Activated naive CD4-positive, alpha-beta T cell treated with anti-CD3 and anti-CD28 coated beads, Interleukin-2, amount 10 ng/mL, durations not matched to agents 7 days and 5 days (primary cell): ENCODE measurements around the gene SLC6A4.

Source experiments
- CTCF ChIA-PET: fragments of 350-600 bp; sonication (Branson Sonifier 250); formaldehyde crosslinking; loops from one replicate; lab custom pipeline; 2021; ENCODE audit warnings: antibody characterized with exemption; lab: Charles Lee
- DNase-seq: peaks from one replicate; pipeline ENCODE4 v3.0.0-alpha.2; 2020
- H3K27ac Mint-ChIP-seq: one replicate; pipeline ENCODE4 v1.8.0; 2021; ENCODE audit warnings: mild to moderate bottlenecking, moderate library complexity, mixed read lengths
- H3K27me3 Mint-ChIP-seq: one replicate; pipeline ENCODE4 v1.8.0; 2021; ENCODE audit warnings: mild to moderate bottlenecking, mixed read lengths
- H3K36me3 Mint-ChIP-seq: one replicate; pipeline ENCODE4 v1.8.0; 2021; ENCODE audit warnings: mixed read lengths
- H3K4me1 Mint-ChIP-seq: one replicate; pipeline ENCODE4 v1.8.0; 2021; ENCODE audit warnings: mixed read lengths
- H3K4me3 Mint-ChIP-seq: one replicate; pipeline ENCODE4 v1.8.0; 2021; ENCODE audit warnings: mild to moderate bottlenecking, moderate library complexity, mixed read lengths
- H3K9me3 Mint-ChIP-seq: one replicate; pipeline ENCODE4 v1.8.0; 2021; ENCODE audit warnings: mixed read lengths

Gene SLC6A4

GRCh38 chr17:30235386-30236296 is at the start of gene SLC6A4:
Gene SLC6A4 (minus strand): TSS chr17:30235697. CDS start chr17:30221958, 13,739 bp downstream.
- CTCF ChIA-PET: interaction anchor here (0.7 to 1.8 kb wide), 6 partner anchors 101 to 131 kb away, joined by 3 to 15 read pairs (median 4); no protein-coding TSS in a partner anchor
- no peak within 1 kb of the TSS for H3K27ac Mint-ChIP-seq
- H3K4me1 Mint-ChIP-seq: peaks cover 22% of the 10 kb centered on the region
- peak within 1 kb of the TSS; percentile 59 for H3K4me3 Mint-ChIP-seq
- DNase-seq: no peak
- H3K27me3 Mint-ChIP-seq: peaks cover 90% of the 10 kb centered on the region
- H3K9me3 Mint-ChIP-seq: no peaks in the 10 kb centered on the region
- H3K36me3 Mint-ChIP-seq: no peaks in the 10 kb centered on the region

GRCh38 chr17:30279156-30279555 is 43.7 kb upstream of the SLC6A4 start:
- H3K9me3 Mint-ChIP-seq: no peaks in the 10 kb centered on the region
- H3K4me1 Mint-ChIP-seq: no peaks in the 10 kb centered on the region
- CTCF ChIA-PET: interaction anchor here (1.4 to 4.1 kb wide), 2 partner anchors 56 to 175 kb away, joined by 6 to 18 read pairs; no protein-coding TSS in a partner anchor
- H3K36me3 Mint-ChIP-seq: peaks cover 35% of the 10 kb centered on the region
- H3K4me3 Mint-ChIP-seq: no peak overlapping the region
- DNase-seq: no peak
- no peaks in the 10 kb centered on the region for H3K27me3 Mint-ChIP-seq
- no peak overlapping the region for H3K27ac Mint-ChIP-seq

- Mint-ChIP-seq H3K27ac (no peak overlapping the region), H3K9me3 (no peaks in the 10 kb centered on the region), H3K4me1 (no peaks in the 10 kb centered on the region), H3K4me3 (no peak overlapping the region), H3K27me3 (no peaks in the 10 kb centered on the region), H3K36me3 (peaks cover 38% of the 10 kb centered on the region)
- DNase-seq: no peak
- CTCF ChIA-PET: interaction anchor here (0.6 to 4.1 kb wide), 2 partner anchors 58 to 169 kb away, joined by 3 to 18 read pairs; no protein-coding TSS in a partner anchor
Observed at GRCh38 chr17:30278032-30278431, 42.5 kb upstream of the SLC6A4 start.

GRCh38 chr17:30275911-30276310 is 40.4 kb upstream of the SLC6A4 start:
- H3K36me3 Mint-ChIP-seq: peaks cover 50% of the 10 kb centered on the region

GRCh38 chr17:30274887-30275286 is 39.4 kb upstream of the SLC6A4 start:
- CTCF ChIA-PET: interaction anchor here (1.3 to 1.4 kb wide), 2 partner anchors 27 to 62 kb away, joined by 3 to 5 read pairs; no protein-coding TSS in a partner anchor
- Mint-ChIP-seq H3K4me3 (no peak overlapping the region), H3K27me3 (no peaks in the 10 kb centered on the region), H3K4me1 (no peaks in the 10 kb centered on the region), H3K9me3 (no peaks in the 10 kb centered on the region), H3K27ac (no peak overlapping the region), H3K36me3 (peaks cover 51% of the 10 kb centered on the region)
- DNase-seq: no peak

More at GRCh38 chr17:30275911-30276310, 40.4 kb upstream of the SLC6A4 start:
- no peaks in the 10 kb centered on the region for H3K27me3 Mint-ChIP-seq
- no peak for DNase-seq
- no peaks in the 10 kb centered on the region for H3K9me3 Mint-ChIP-seq
- H3K4me3 Mint-ChIP-seq: no peak overlapping the region
- CTCF ChIA-PET: no interaction called here
- H3K4me1 Mint-ChIP-seq: no peaks in the 10 kb centered on the region
- H3K27ac Mint-ChIP-seq: no peak overlapping the region

- Mint-ChIP-seq H3K4me3 (no peak overlapping the region), H3K4me1 (no peaks in the 10 kb centered on the region), H3K27me3 (no peaks in the 10 kb centered on the region), H3K36me3 (peaks cover 48% of the 10 kb centered on the region), H3K27ac (no peak overlapping the region), H3K9me3 (no peaks in the 10 kb centered on the region)
- no peak for DNase-seq
- CTCF ChIA-PET: no interaction called here
Observed at GRCh38 chr17:30273373-30273772, 37.9 kb upstream of the SLC6A4 start.

GRCh38 chr17:30271102-30271501 is 35.6 kb upstream of the SLC6A4 start:
- no peak for DNase-seq
- Mint-ChIP-seq H3K27ac (no peak overlapping the region), H3K4me3 (no peak overlapping the region), H3K36me3 (peaks cover 47% of the 10 kb centered on the region), H3K9me3 (no peaks in the 10 kb centered on the region), H3K4me1 (no peaks in the 10 kb centered on the region), H3K27me3 (no peaks in the 10 kb centered on the region)
- CTCF ChIA-PET: interaction anchor here (1.0 kb wide), 1 partner anchor 65 kb away, joined by 3 read pairs; no protein-coding TSS in a partner anchor

GRCh38 chr17:30267625-30268024 is 32.1 kb upstream of the SLC6A4 start:
- no peaks in the 10 kb centered on the region for H3K27me3 Mint-ChIP-seq
- no peak for DNase-seq
- H3K27ac Mint-ChIP-seq: peak overlapping the region; percentile 33
- CTCF ChIA-PET: interaction anchor here (0.6 kb wide), 1 partner anchor 69 kb away, joined by 3 read pairs; no protein-coding TSS in a partner anchor
- no peak overlapping the region for H3K4me3 Mint-ChIP-seq
- no peaks in the 10 kb centered on the region for H3K9me3 Mint-ChIP-seq
- H3K4me1 Mint-ChIP-seq: no peaks in the 10 kb centered on the region
- peaks cover 40% of the 10 kb centered on the region for H3K36me3 Mint-ChIP-seq

GRCh38 chr17:30263552-30264333 is 28.2 kb upstream of the SLC6A4 start:
- Mint-ChIP-seq H3K36me3 (peaks cover 31% of the 10 kb centered on the region), H3K27ac (no peak overlapping the region), H3K4me3 (no peak overlapping the region), H3K27me3 (no peaks in the 10 kb centered on the region), H3K4me1 (peaks cover 5% of the 10 kb centered on the region), H3K9me3 (no peaks in the 10 kb centered on the region)
- CTCF ChIA-PET: no interaction called here
- DNase-seq: no peak

- Mint-ChIP-seq H3K27ac (no peak overlapping the region), H3K27me3 (no peaks in the 10 kb centered on the region), H3K4me1 (peaks cover 6% of the 10 kb centered on the region), H3K9me3 (no peaks in the 10 kb centered on the region), H3K36me3 (peaks cover 23% of the 10 kb centered on the region), H3K4me3 (no peak overlapping the region)
- DNase-seq: no peak
- CTCF ChIA-PET: interaction anchor here (0.9 kb wide), 1 partner anchor 79 kb away, joined by 4 read pairs; no protein-coding TSS in a partner anchor
Observed at GRCh38 chr17:30256756-30257506, 21.4 kb upstream of the SLC6A4 start.

- Mint-ChIP-seq H3K4me3 (no peak overlapping the region), H3K4me1 (peaks cover 3% of the 10 kb centered on the region), H3K27me3 (no peaks in the 10 kb centered on the region), H3K27ac (no peak overlapping the region), H3K9me3 (no peaks in the 10 kb centered on the region), H3K36me3 (peaks cover 24% of the 10 kb centered on the region)
- no peak for DNase-seq
- CTCF ChIA-PET: interaction anchor here (0.6 kb wide), 1 partner anchor 30 kb away, joined by 3 read pairs; no protein-coding TSS in a partner anchor
Observed at GRCh38 chr17:30254150-30254549, 18.7 kb upstream of the SLC6A4 start.

GRCh38 chr17:30253312-30253711 is 17.8 kb upstream of the SLC6A4 start:
- H3K27ac Mint-ChIP-seq: no peak overlapping the region
- no peak overlapping the region for H3K4me3 Mint-ChIP-seq
- CTCF ChIA-PET: no interaction called here
- H3K36me3 Mint-ChIP-seq: peaks cover 26% of the 10 kb centered on the region
- no peaks in the 10 kb centered on the region for H3K27me3 Mint-ChIP-seq
- H3K9me3 Mint-ChIP-seq: no peaks in the 10 kb centered on the region
- no peak for DNase-seq
- no peaks in the 10 kb centered on the region for H3K4me1 Mint-ChIP-seq

GRCh38 chr17:30251931-30252330 is 16.4 kb upstream of the SLC6A4 start:
- H3K36me3 Mint-ChIP-seq: peaks cover 36% of the 10 kb centered on the region
- DNase-seq: no peak
- H3K27me3 Mint-ChIP-seq: no peaks in the 10 kb centered on the region
- no peaks in the 10 kb centered on the region for H3K9me3 Mint-ChIP-seq
- H3K4me1 Mint-ChIP-seq: no peaks in the 10 kb centered on the region
- H3K4me3 Mint-ChIP-seq: no peak overlapping the region
- CTCF ChIA-PET: no interaction called here
- H3K27ac Mint-ChIP-seq: no peak overlapping the region
